Epidermal melanocyte (primary cell): ENCODE results near the gene COL11A2.

ENCODE experiments used
- DNase-seq: peaks from one replicate; pipeline ENCODE4 v3.0.0; 2011; ENCODE audit warnings: low spot score; ENCODE audit not compliant: insufficient read length

Gene COL11A2

DNA sequence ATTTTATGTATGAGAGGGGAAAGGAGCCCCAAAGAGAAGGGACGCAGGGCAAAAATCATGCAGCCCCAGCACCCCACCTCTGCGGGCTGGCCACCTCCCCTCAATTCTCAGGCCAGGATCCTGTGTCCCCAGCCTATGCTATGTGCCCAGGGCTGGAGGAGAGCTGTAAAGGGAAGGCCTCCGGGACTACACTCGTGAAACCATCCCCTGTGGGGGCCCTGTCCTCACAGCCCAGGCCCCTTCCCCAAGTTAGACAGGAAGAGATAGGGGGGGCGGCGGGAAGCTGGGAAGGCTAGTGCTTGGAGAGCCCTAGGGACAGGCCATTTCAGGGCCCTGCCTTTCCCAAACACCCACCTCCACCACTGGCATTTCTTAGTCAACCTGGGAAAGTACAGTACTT is 1.4 kb upstream of the COL11A2 start:
- DNase-seq = no peak

GRCh38 chr6:33192671-33193602 is 670 bp upstream of the COL11A2 start:
- peak; percentile 78 for DNase-seq

DNA sequence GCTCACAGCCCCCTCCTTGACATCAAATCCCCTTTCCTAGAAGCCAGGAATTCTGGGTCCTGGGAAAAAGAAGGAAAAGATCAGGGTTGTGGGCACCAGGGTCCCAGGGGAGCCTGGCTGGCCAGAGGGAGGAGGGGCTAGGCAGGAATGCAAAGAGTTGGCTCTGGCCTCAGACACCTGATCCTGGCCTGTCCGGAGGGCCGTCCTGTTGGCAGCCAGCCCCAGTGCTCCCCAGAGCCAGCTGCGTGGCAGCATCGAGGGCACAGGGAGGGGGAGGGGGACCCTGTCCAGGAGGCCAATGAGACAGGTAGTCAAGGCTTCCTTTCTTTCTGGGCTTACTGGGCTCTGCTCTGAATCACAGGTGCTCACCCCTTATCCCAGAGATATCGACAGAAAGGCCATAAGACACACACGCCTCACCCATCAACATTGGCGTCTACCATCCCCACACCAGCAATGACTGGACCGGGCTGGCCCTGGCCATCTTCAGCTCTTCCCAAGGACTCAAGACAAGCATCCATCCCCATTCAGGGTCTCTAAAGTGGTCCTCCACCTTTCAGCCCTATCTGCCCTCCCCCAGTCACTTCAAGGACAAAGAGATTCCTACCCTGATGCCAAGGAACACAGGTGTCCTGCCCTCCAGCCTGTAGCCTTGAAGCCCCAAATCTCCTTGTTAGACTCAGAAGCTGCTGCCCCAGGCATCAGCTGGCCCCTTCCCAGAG is 723 bp downstream of the COL11A2 start:
- no peak for DNase-seq

- no peak for DNase-seq
Observed at GRCh38 chr6:33190504-33191107, 1.7 kb downstream of the COL11A2 start.

GRCh38 chr6:33189625-33190448 is 2.4 kb downstream of the COL11A2 start:
- no peak for DNase-seq

GRCh38 chr6:33189164-33189563 is 3.1 kb downstream of the COL11A2 start:
- no peak for DNase-seq

DNA sequence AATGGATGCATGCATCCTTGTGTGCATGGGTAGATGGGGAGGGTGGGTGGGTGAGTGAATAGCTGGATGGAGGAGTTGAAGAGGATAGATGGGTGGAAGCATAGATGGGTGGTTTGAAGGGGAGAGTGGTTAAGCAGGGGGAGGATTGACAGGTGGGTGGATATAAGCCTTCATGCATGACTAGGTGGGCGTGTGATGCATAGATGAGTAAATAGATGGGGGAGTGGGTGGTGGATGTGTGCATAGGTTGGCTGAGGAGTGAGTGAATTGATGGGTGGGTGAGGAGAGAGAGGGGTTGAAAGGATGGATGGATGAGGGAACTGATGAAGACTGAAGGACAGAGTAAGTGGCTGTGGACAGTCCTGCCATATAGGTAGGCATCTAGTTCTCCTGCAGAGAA is 4.5 kb downstream of the COL11A2 start:
- no peak for DNase-seq

DNA sequence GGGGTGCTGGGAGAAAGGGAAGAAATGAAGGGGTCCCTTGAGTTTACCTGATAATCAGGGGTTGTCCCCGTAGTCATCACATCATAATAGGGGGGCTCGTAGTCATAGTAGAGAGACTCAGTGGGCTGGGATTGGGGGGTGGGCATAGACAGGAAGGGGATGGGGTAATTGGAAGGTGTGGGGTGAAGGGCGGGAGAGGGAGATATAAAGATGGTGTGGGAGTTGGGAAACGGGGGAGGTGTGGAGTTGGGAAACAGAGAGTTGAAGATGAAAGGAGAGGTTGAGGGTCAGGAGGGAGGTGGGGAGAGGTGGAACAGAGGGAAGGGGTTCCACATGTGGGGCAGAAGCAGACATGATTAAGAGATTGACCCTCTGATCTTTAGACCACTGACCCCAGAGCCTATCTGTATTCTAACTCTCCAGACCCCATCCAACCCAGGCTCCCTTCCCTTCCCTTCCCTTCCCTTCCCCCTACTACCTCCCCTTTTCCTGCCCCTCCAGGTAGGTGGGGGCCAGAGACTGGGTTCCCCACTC is 6.5 kb downstream of the COL11A2 start:
- DNase-seq = no peak

- DNase-seq = no peak
Observed at GRCh38 chr6:33185190-33185589, 7.1 kb downstream of the COL11A2 start.

DNA sequence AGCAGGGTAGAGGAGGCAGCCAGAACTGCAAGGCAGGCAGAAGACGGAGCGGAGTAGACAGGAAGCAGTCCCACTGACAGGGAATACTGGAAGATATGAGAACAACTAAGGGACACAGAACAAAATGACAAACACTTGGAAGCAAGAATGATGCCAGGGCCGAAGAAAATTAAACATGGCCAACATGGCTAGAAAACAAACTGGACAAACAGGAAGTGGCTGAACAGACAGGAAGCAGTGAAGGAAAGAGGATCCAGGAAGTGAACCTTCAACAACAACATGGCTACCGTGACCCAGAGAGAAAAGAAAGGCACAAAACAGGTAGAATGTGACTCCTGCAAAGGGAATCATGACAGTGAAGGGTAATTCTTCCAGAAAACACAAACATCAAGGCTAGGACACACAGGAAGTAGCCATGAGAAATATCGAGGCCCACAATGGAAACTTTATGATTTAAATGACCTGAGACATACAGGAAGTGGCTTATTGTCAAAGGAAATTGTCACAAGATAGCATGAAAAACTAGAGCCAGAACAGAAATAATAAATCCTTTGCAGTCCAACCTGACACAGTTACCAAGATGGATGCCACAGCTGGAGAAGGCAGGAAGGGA is 9.1 kb downstream of the COL11A2 start:
- no peak for DNase-seq

DNA sequence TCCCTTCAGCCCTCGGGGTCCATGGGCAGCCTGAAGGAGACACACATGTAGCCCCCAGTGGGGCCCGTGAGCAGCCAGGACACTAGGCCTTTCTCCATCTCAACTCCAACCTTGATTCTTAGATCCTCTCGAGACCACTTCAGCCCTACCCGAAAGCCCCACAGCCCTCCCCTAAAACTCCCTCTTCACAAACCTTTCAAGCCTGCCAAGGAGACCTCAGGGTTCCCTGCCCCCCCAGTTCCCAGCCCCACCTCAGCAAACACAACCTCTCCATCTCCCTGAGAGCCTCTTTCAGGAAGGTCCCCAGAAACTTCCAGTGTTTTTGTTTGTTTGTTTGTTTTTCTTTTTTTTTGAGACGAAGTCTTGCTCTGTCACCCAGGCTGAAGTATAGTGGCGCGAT is 11.1 kb downstream of the COL11A2 start:
- DNase-seq = no peak

- DNase-seq = no peak
Observed at GRCh38 chr6:33178755-33179475, 13.4 kb downstream of the COL11A2 start.

- DNase-seq = peak; percentile 75
Observed at GRCh38 chr6:33177552-33178446, 14.5 kb downstream of the COL11A2 start.

- no peak for DNase-seq
Observed at GRCh38 chr6:33176906-33177305, 15.4 kb downstream of the COL11A2 start.

- DNase-seq = no peak
Observed at GRCh38 chr6:33175436-33176069, 16.7 kb downstream of the COL11A2 start.

- no peak for DNase-seq
Observed at GRCh38 chr6:33174784-33175183, 17.5 kb downstream of the COL11A2 start.

DNA sequence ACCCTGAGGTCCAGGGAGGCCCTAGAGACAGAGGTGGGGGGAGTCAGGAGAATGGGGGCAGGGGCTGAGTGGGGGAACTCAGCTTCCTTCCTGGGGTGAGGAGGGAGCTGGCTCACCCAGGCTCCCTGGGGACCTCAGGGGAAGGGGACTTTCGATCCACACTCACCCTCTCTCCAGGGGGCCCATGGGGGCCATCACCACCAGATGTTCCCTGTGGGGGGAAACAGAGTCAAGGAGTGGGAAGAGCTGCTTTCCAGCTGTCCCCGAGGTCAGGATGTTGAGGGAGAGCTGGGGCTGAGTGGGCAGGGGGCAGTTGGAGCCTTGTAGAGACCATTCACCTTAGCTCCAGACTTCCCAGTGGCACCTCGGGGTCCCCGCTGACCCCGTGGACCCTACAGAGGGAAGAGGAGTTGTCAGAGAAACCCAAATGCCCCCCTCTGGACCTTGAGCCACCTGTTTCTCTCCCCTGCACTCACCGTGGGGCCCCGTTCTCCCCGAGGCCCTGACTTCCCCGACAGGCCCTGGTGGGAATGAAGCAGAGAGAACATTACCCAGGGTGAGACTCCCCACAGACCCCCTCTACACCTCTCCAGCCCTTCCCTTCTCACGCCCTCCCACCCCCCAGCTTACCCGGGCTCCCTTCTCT is 18.6 kb downstream of the COL11A2 start:
- DNase-seq = no peak
